Panc1 (cell line): ENCODE results near the gene YKT6.

Experiments used
- POLR2AphosphoS5 ChIP-seq: IDR thresholded peaks from 2 replicates; pipeline ENCODE4 v1.6.1; 2012; ENCODE audit warnings: mild to moderate bottlenecking, low read depth, low read length, moderate library complexity
- TF ChIP-seq, protein P1 (sequence below): fragments of 450-650 bp; IDR thresholded peaks from 2 replicates; pipeline ENCODE4 v1.5.1; 2017; ENCODE audit warnings: mild to moderate bottlenecking

GRCh38 chr7:44153948-44154335 lies 46.8 kb upstream of the YKT6 start:
- no peak for TF ChIP-seq POLR2AphosphoS5
- TF ChIP-seq, protein P1, sequence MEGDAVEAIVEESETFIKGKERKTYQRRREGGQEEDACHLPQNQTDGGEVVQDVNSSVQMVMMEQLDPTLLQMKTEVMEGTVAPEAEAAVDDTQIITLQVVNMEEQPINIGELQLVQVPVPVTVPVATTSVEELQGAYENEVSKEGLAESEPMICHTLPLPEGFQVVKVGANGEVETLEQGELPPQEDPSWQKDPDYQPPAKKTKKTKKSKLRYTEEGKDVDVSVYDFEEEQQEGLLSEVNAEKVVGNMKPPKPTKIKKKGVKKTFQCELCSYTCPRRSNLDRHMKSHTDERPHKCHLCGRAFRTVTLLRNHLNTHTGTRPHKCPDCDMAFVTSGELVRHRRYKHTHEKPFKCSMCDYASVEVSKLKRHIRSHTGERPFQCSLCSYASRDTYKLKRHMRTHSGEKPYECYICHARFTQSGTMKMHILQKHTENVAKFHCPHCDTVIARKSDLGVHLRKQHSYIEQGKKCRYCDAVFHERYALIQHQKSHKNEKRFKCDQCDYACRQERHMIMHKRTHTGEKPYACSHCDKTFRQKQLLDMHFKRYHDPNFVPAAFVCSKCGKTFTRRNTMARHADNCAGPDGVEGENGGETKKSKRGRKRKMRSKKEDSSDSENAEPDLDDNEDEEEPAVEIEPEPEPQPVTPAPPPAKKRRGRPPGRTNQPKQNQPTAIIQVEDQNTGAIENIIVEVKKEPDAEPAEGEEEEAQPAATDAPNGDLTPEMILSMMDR = no peak
